ENCODE data around the gene NSMCE1. TPM values are rescaled to one million over a fixed set of nuclear protein-coding genes. Genes with fewer than 3 reads are reported as not detected.
A peak's percentile ranks its signal among the peaks of the same experiment; 100 is the strongest.

Gene NSMCE1
- total and polyA plus RNA-seq, 2 of the 8 experiments (the other 6 are each of a cell fraction or from before 2014, with no cell fraction given): 8.1 to 16.6 TPM

DNA sequence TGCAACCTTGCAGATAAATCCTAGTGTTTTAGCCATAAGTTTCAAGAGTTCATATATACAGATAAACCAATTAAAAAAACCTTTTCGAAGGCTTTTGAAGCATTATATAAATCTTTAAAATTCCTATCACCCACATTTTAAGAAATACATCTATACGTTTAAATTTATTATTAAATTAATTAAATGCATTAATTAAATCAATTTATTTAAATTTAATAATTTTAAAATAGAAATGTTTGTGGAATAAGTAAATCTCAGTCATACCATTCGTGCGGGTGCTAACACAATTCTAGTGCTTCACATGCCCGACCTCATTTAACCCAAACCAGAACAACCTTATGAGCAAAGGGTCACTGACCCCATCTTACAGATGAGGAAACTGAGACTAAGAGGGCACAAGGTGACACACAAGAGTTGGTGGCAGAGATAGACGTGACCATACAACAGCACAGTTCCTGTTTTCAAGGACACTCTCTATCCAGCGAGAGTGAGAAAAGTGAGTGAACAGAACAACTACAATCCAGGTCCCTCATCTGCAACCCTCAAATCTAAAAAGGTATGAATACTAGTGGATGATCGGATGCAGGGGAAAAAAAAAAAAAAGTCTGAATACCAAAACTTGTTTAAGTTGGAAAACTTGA lies 1.4 kb downstream of the NSMCE1 start:
- ChIA-PET CTCF (ENCODE audit: partially characterized antibody) (no interaction called here), POLR2A (ENCODE audit: partially characterized antibody) (no interaction called here)
- no peak overlapping the region for H4K8ac ChIP-seq (ENCODE audit: extremely low read depth, insufficient read depth, low read length)
- H3K4me1 ChIP-seq (replicated peaks in 1 of 4; ENCODE audit: control insufficient read depth in 3 of 4, insufficient read depth in 4 of 4, low read length in 3 of 4): peaks cover 0 to 8% (median 0%) of the 10 kb centered on the region in 4 experiments; a peak in 2 of 7 replicates
- no peaks in the 10 kb centered on the region for H3K27me3 ChIP-seq (replicated peaks in 1 of 4; ENCODE audit: control insufficient read depth in 3 of 4, extremely low read depth in 1 of 4, insufficient read depth in 3 of 4, low read length in 3 of 4)
- H2BK15ac ChIP-seq (ENCODE audit: low read length): no peak overlapping the region
- no peaks in the 10 kb centered on the region; the same call in 1 of the 2 replicates for H3K79me1 ChIP-seq (ENCODE audit: low read depth, low read length)
- H3K4me2 ChIP-seq (ENCODE audit: insufficient read depth in 1 of 2, low read depth in 2 of 2, low read length in 2 of 2): no peak overlapping the region; a peak in 1 of 4 replicates
- H3K4ac ChIP-seq (replicated peaks; ENCODE audit: insufficient read length, low read depth, low read length): no peak overlapping the region
- no peak overlapping the region for H3K27ac ChIP-seq (ENCODE audit: low read depth, low read length)
- H2AFZ ChIP-seq (ENCODE audit: low read length): no peak overlapping the region
- no peak for TF ChIP-seq PHF8 (conservative IDR thresholded peaks at IDR 0.05; ENCODE audit: low read depth, low read length)
- TF ChIP-seq FOSL1 (IDR thresholded peaks at IDR 0.05; ENCODE audit: insufficient read depth, low read depth, low read length): no peak
- no peak for TF ChIP-seq GABPA (IDR thresholded peaks at IDR 0.05; ENCODE audit: borderline replicate concordance, insufficient read depth, low read length)
- TF ChIP-seq KDM1A (IDR thresholded peaks at IDR 0.05; ENCODE audit: borderline replicate concordance, low read length): no peak
- H2AK5ac ChIP-seq (ENCODE audit: low read depth, low read length): peak overlapping the region; percentile 7; the same call in 1 of the 2 replicates
- no peak overlapping the region for H2BK120ac ChIP-seq (replicated peaks; ENCODE audit: low read depth, low read length)
- H2BK20ac ChIP-seq (ENCODE audit: low read length): no peak overlapping the region
- no peak overlapping the region for H2BK12ac ChIP-seq (ENCODE audit: low read depth, low read length)
- no peak overlapping the region for H3K23ac ChIP-seq (ENCODE audit: insufficient read length)
- no peak overlapping the region for H3K4me3 ChIP-seq (ENCODE audit: extremely low read depth in 1 of 4, insufficient read depth in 2 of 4, low read depth in 3 of 4, low read length in 4 of 4)
- H3K56ac ChIP-seq (replicated peaks; ENCODE audit: insufficient read length, low read depth, low read length): no peak overlapping the region
- 86% methylated on average over 8 of the region's 8 CpGs; no CpG with 5 or more reads in 1 of the 2 experiments for WGBS, 2 experiments (ENCODE audit: extremely low coverage in 1 of 2, insufficient coverage in 1 of 2, insufficient read length in 1 of 2, insufficient replicate concordance in 2 of 2, low coverage in 1 of 2, low lambda C conversion rate in 2 of 2, missing lambda C conversion rate in 1 of 2)
- no peaks in the 10 kb centered on the region for H3K9me3 ChIP-seq (ENCODE audit: insufficient read depth in 2 of 2, low read depth in 1 of 2, low read length in 1 of 2)
- no peaks in the 10 kb centered on the region; a peak in 1 of 8 replicates for H3K36me3 ChIP-seq (ENCODE audit: control insufficient read depth in 2 of 4, insufficient read depth in 4 of 4, low read length in 3 of 4)
- H4K91ac ChIP-seq (replicated peaks; ENCODE audit: insufficient read length, low read length): no peak overlapping the region
- H3K79me2 ChIP-seq (ENCODE audit: control insufficient read depth in 1 of 2, insufficient read depth in 2 of 2, low read length in 2 of 2): no peaks in the 10 kb centered on the region
- FAIRE-seq (no peak), DNase-seq (ENCODE audit: low read depth in 1 of 2, low spot score in 2 of 2) (no peak)
- no peak overlapping the region for H2BK5ac ChIP-seq (ENCODE audit: low read depth, low read length)
- H4K20me1 ChIP-seq (replicated peaks in 1 of 2; ENCODE audit: control insufficient read depth in 1 of 2, insufficient read depth in 2 of 2, low read length in 2 of 2): no peaks in the 10 kb centered on the region
- peaks cover 6% of the 10 kb centered on the region; the same call in 1 of the 2 replicates for H3K23me2 ChIP-seq (ENCODE audit: low read depth, low read length)
- no peak overlapping the region for H3K18ac ChIP-seq (ENCODE audit: extremely low read depth, low read length)
- no peak overlapping the region for H3K14ac ChIP-seq (ENCODE audit: insufficient read length)
- no peak overlapping the region for H3K9ac ChIP-seq (replicated peaks in 1 of 4; ENCODE audit: extremely low read depth in 1 of 4, low read depth in 3 of 4, low read length in 3 of 4)
- H4K5ac ChIP-seq (ENCODE audit: insufficient read length, low read depth, low read length): no peak overlapping the region

Data from H1 (cell line).